ENCODE data around the gene UVSSA. TPM values are rescaled to one million over a fixed set of nuclear protein-coding genes. Genes with fewer than 3 reads are reported as not detected.

The UVSSA gene
- total and polyA plus RNA-seq, 2 donors = 7.2 to 13.0 TPM

- no peak overlapping the region for H3K4me3 ChIP-seq (ENCODE audit: low read depth, low read length)
- no peaks in the 10 kb centered on the region for H3K4me1 ChIP-seq (ENCODE audit: insufficient read depth)
- no peak for DNase-seq (ENCODE audit: extremely low spot score)
- H3K36me3 ChIP-seq (ENCODE audit: insufficient read depth) = no peaks in the 10 kb centered on the region
- 95% methylated on average over 42 of the region's 42 CpGs for WGBS
- no peak overlapping the region for H3K27ac ChIP-seq (ENCODE audit: low read depth)
Measured at GRCh38 chr4:1373892-1374705, 27.1 kb downstream of the UVSSA start.

GRCh38 chr4:1374706-1375045 lies 27.7 kb downstream of the UVSSA start:
- no peak for DNase-seq (ENCODE audit: extremely low spot score)
- Histone ChIP-seq H3K4me3 (ENCODE audit: low read depth, low read length) (no peak overlapping the region), H3K27ac (ENCODE audit: low read depth) (no peak overlapping the region), H3K4me1 (ENCODE audit: insufficient read depth) (no peaks in the 10 kb centered on the region), H3K36me3 (ENCODE audit: insufficient read depth) (no peaks in the 10 kb centered on the region)
- 93% methylated on average over 14 of the region's 14 CpGs for WGBS

- Histone ChIP-seq H3K36me3 (ENCODE audit: insufficient read depth) (no peaks in the 10 kb centered on the region), H3K4me1 (ENCODE audit: insufficient read depth) (no peaks in the 10 kb centered on the region), H3K27ac (ENCODE audit: low read depth) (no peak overlapping the region), H3K4me3 (ENCODE audit: low read depth, low read length) (no peak overlapping the region)
- WGBS = 97% methylated on average over 36 of the region's 36 CpGs
- no peak for DNase-seq (ENCODE audit: extremely low spot score)
Measured at GRCh38 chr4:1375051-1375721, 28.2 kb downstream of the UVSSA start.

GRCh38 chr4:1375761-1376322 lies 28.8 kb downstream of the UVSSA start:
- DNase-seq (ENCODE audit: extremely low spot score) = no peak
- 85% methylated on average over 17 of the region's 17 CpGs for WGBS
- Histone ChIP-seq H3K36me3 (ENCODE audit: insufficient read depth) (no peaks in the 10 kb centered on the region), H3K4me1 (ENCODE audit: insufficient read depth) (no peaks in the 10 kb centered on the region), H3K27ac (ENCODE audit: low read depth) (no peak overlapping the region), H3K4me3 (ENCODE audit: low read depth, low read length) (no peak overlapping the region)

GRCh38 chr4:1376391-1376840 lies 29.4 kb downstream of the UVSSA start:
- Histone ChIP-seq H3K4me3 (ENCODE audit: low read depth, low read length) (no peak overlapping the region), H3K27ac (ENCODE audit: low read depth) (no peak overlapping the region), H3K4me1 (ENCODE audit: insufficient read depth) (no peaks in the 10 kb centered on the region), H3K36me3 (ENCODE audit: insufficient read depth) (no peaks in the 10 kb centered on the region)
- WGBS = 88% methylated on average over 23 of the region's 23 CpGs
- no peak for DNase-seq (ENCODE audit: extremely low spot score)

- Histone ChIP-seq H3K27ac (ENCODE audit: low read depth) (no peak overlapping the region), H3K36me3 (ENCODE audit: insufficient read depth) (no peaks in the 10 kb centered on the region), H3K4me1 (ENCODE audit: insufficient read depth) (no peaks in the 10 kb centered on the region), H3K4me3 (ENCODE audit: low read depth, low read length) (no peak overlapping the region)
- DNase-seq (ENCODE audit: extremely low spot score) = no peak
- WGBS = 91% methylated on average over 32 of the region's 32 CpGs
Measured at GRCh38 chr4:1376841-1377605, 30.0 kb downstream of the UVSSA start.

GRCh38 chr4:1377606-1378261 lies 30.7 kb downstream of the UVSSA start:
- no peak overlapping the region for H3K4me3 ChIP-seq (ENCODE audit: low read depth, low read length)
- H3K27ac ChIP-seq (ENCODE audit: low read depth) = no peak overlapping the region
- H3K36me3 ChIP-seq (ENCODE audit: insufficient read depth) = no peaks in the 10 kb centered on the region
- WGBS = 91% methylated on average over 19 of the region's 19 CpGs
- H3K4me1 ChIP-seq (ENCODE audit: insufficient read depth) = no peaks in the 10 kb centered on the region
- no peak for DNase-seq (ENCODE audit: extremely low spot score)

GRCh38 chr4:1378559-1379231 lies 31.7 kb downstream of the UVSSA start:
- DNase-seq (ENCODE audit: extremely low spot score) = no peak
- H3K27ac ChIP-seq (ENCODE audit: low read depth) = no peak overlapping the region
- H3K4me3 ChIP-seq (ENCODE audit: low read depth, low read length) = no peak overlapping the region
- H3K4me1 ChIP-seq (ENCODE audit: insufficient read depth) = no peaks in the 10 kb centered on the region
- 91% methylated on average over 30 of the region's 30 CpGs for WGBS
- no peaks in the 10 kb centered on the region for H3K36me3 ChIP-seq (ENCODE audit: insufficient read depth)

- Histone ChIP-seq H3K27ac (ENCODE audit: low read depth) (no peak overlapping the region), H3K36me3 (ENCODE audit: insufficient read depth) (no peaks in the 10 kb centered on the region), H3K4me1 (ENCODE audit: insufficient read depth) (no peaks in the 10 kb centered on the region), H3K4me3 (ENCODE audit: low read depth, low read length) (no peak overlapping the region)
- no peak for DNase-seq (ENCODE audit: extremely low spot score)
- WGBS = 91% methylated on average over 26 of the region's 27 CpGs
Measured at GRCh38 chr4:1379351-1379781, 32.4 kb downstream of the UVSSA start.

- H3K4me3 ChIP-seq (ENCODE audit: low read depth, low read length) = no peak overlapping the region
- WGBS = 89% methylated on average over 21 of the region's 31 CpGs
- H3K4me1 ChIP-seq (ENCODE audit: insufficient read depth) = no peaks in the 10 kb centered on the region
- no peak for DNase-seq (ENCODE audit: extremely low spot score)
- H3K36me3 ChIP-seq (ENCODE audit: insufficient read depth) = no peaks in the 10 kb centered on the region
- no peak overlapping the region for H3K27ac ChIP-seq (ENCODE audit: low read depth)
Measured at GRCh38 chr4:1379801-1380331, 32.9 kb downstream of the UVSSA start.

GRCh38 chr4:1380368-1381151 lies 33.6 kb downstream of the UVSSA start:
- 90% methylated on average over 36 of the region's 36 CpGs for WGBS
- no peaks in the 10 kb centered on the region for H3K4me1 ChIP-seq (ENCODE audit: insufficient read depth)
- H3K4me3 ChIP-seq (ENCODE audit: low read depth, low read length) = no peak overlapping the region
- DNase-seq (ENCODE audit: extremely low spot score) = no peak
- no peak overlapping the region for H3K27ac ChIP-seq (ENCODE audit: low read depth)
- no peaks in the 10 kb centered on the region for H3K36me3 ChIP-seq (ENCODE audit: insufficient read depth)

- no peak for DNase-seq (ENCODE audit: extremely low spot score)
- Histone ChIP-seq H3K36me3 (ENCODE audit: insufficient read depth) (no peaks in the 10 kb centered on the region), H3K27ac (ENCODE audit: low read depth) (no peak overlapping the region), H3K4me1 (ENCODE audit: insufficient read depth) (no peaks in the 10 kb centered on the region), H3K4me3 (ENCODE audit: low read depth, low read length) (no peak overlapping the region)
- 95% methylated on average over 12 of the region's 12 CpGs for WGBS
Measured at GRCh38 chr4:1381181-1381621, 34.2 kb downstream of the UVSSA start.
